Astrocyte (in vitro differentiated cells and primary cell): ENCODE measurements around the gene UBAC2. TPM values are rescaled to one million over a fixed set of nuclear protein-coding genes. Genes with fewer than 3 reads are reported as not detected.
A peak's percentile ranks its signal among the peaks of the same experiment; 100 is the strongest.

Source experiments
- DNase-seq: peaks from one replicate; pipeline ENCODE4 v3.0.0-alpha.2; 2010; ENCODE audit warnings: low read depth
- FAIRE-seq: peaks from 2 replicates; lab custom pipeline; 2011; peaks lifted over from hg19 to GRCh38; lab: Jason Lieb, UNC
- H2AFZ ChIP-seq: 2 replicates; pipeline ENCODE4 v1.6.0; 2012; ENCODE audit warnings: low read depth, low read length, inconsistent platforms
- H3K27ac ChIP-seq: 2 replicates; pipeline ENCODE4 v1.5.1; 2011; ENCODE audit warnings: low read depth, low read length, inconsistent platforms
- H3K27me3 ChIP-seq: 2 replicates; pipeline ENCODE4 v1.6.0; 2011; ENCODE audit warnings: low read length, inconsistent platforms; ENCODE audit not compliant: insufficient read depth
- H3K36me3 ChIP-seq: 2 replicates; pipeline ENCODE4 v1.5.1; 2011; ENCODE audit warnings: low read length, inconsistent platforms; ENCODE audit not compliant: insufficient read depth
- H3K4me1 ChIP-seq: 2 replicates; pipeline ENCODE4 v1.5.1; 2011; ENCODE audit warnings: low read length, inconsistent platforms; ENCODE audit not compliant: insufficient read depth
- H3K4me2 ChIP-seq: 2 replicates; pipeline ENCODE4 v1.6.0; 2012; ENCODE audit warnings: low read length, inconsistent platforms
- H3K4me3 ChIP-seq: 2 replicates; pipeline ENCODE4 v1.5.1; 2011; ENCODE audit warnings: low read depth, mild to moderate bottlenecking, low read length, inconsistent platforms; ENCODE audit not compliant: insufficient read depth
- H3K79me2 ChIP-seq: 2 replicates; pipeline ENCODE4 v1.6.0; 2012; ENCODE audit warnings: mild to moderate bottlenecking, low read length, inconsistent platforms; ENCODE audit not compliant: insufficient read depth
- H3K9ac ChIP-seq: 2 replicates; pipeline ENCODE4 v1.6.0; 2012; ENCODE audit warnings: mild to moderate bottlenecking, low read length, inconsistent platforms
- H3K9me3 ChIP-seq: 2 replicates; pipeline ENCODE4 v1.5.1; 2012; ENCODE audit warnings: low read depth, mild to moderate bottlenecking, low read length, inconsistent platforms; ENCODE audit not compliant: insufficient read depth
- H4K20me1 ChIP-seq: 2 replicates; pipeline ENCODE4 v1.6.0; 2012; ENCODE audit warnings: low read length, inconsistent platforms; ENCODE audit not compliant: insufficient read depth
- H3K27ac Mint-ChIP-seq: one replicate; pipeline ENCODE4 v1.8.0; 2021; ENCODE audit warnings: mild to moderate bottlenecking, mixed read lengths; ENCODE audit not compliant: unreplicated experiment
- H3K27me3 Mint-ChIP-seq: one replicate; pipeline ENCODE4 v1.8.0; 2021; ENCODE audit warnings: low read depth, mixed read lengths; ENCODE audit not compliant: unreplicated experiment
- H3K36me3 Mint-ChIP-seq: one replicate; pipeline ENCODE4 v1.8.0; 2021; ENCODE audit warnings: low read depth, mixed read lengths; ENCODE audit not compliant: unreplicated experiment
- H3K4me1 Mint-ChIP-seq: one replicate; pipeline ENCODE4 v1.8.0; 2021; ENCODE audit warnings: low read depth, mixed read lengths; ENCODE audit not compliant: unreplicated experiment
- H3K4me3 Mint-ChIP-seq: one replicate; pipeline ENCODE4 v1.8.0; 2021; ENCODE audit warnings: mild to moderate bottlenecking, moderate library complexity, mixed read lengths; ENCODE audit not compliant: unreplicated experiment
- H3K9me3 Mint-ChIP-seq: one replicate; pipeline ENCODE4 v1.8.0; 2021; ENCODE audit warnings: mild to moderate bottlenecking, mixed read lengths; ENCODE audit not compliant: unreplicated experiment
- CTCF ChIP-seq: IDR thresholded peaks from 2 replicates; pipeline ENCODE4 v1.5.1; 2011; ENCODE audit warnings: low read depth, mild to moderate bottlenecking, inconsistent platforms, low read length, moderate library complexity; ENCODE audit not compliant: insufficient read depth
- EZH2 ChIP-seq: IDR thresholded peaks from 2 replicates; pipeline ENCODE4 v1.6.1; 2012; ENCODE audit warnings: mild to moderate bottlenecking, low read length, inconsistent platforms; ENCODE audit not compliant: insufficient read depth
- total RNA-seq: library from RNA; stranded (reverse); gene quantifications from 2 replicates; pipeline ENCODE4 v1.2.1, GENCODE V29; 2021

UBAC2 gene
- total RNA-seq, 1 donor from 2014 or later: 61.0 TPM

- Histone ChIP-seq H3K4me1 (peaks cover 34% of the 10 kb centered on the region), H3K4me2 (peak overlapping the region; percentile 78), H3K36me3 (peaks cover 3% of the 10 kb centered on the region), H3K9ac (peak overlapping the region; percentile 72), H3K27me3 (no peaks in the 10 kb centered on the region), H3K79me2 (no peaks in the 10 kb centered on the region), H3K9me3 (no peaks in the 10 kb centered on the region), H2AFZ (no peak overlapping the region), H3K27ac (peak overlapping the region; percentile 79), H3K4me3 (peak overlapping the region; percentile 25), H4K20me1 (peaks cover 39% of the 10 kb centered on the region)
- Mint-ChIP-seq H3K27ac (peak overlapping the region; percentile 86), H3K4me3 (peak overlapping the region; percentile 8), H3K9me3 (peaks cover 3% of the 10 kb centered on the region), H3K36me3 (peaks cover 30% of the 10 kb centered on the region), H3K27me3 (no peaks in the 10 kb centered on the region), H3K4me1 (peaks cover 41% of the 10 kb centered on the region)
- FAIRE-seq (peak; percentile 78), DNase-seq (peak; percentile 85)
- TF ChIP-seq CTCF (no peak), EZH2 (no peak)
These were observed 156.5 kb downstream of the UBAC2 start for GRCh38 chr13:99357131-99357596.

GRCh38 chr13:99357941-99358340 is 157.3 kb downstream of the UBAC2 start:
- peak overlapping the region; percentile 78 for H3K4me2 ChIP-seq
- Mint-ChIP-seq H3K27ac (peak overlapping the region; percentile 6), H3K4me3 (no peak overlapping the region), H3K4me1 (peaks cover 39% of the 10 kb centered on the region), H3K36me3 (peaks cover 30% of the 10 kb centered on the region), H3K27me3 (no peaks in the 10 kb centered on the region), H3K9me3 (peaks cover 3% of the 10 kb centered on the region)
- H2AFZ ChIP-seq: no peak overlapping the region
- peaks cover 3% of the 10 kb centered on the region for H3K36me3 ChIP-seq
- no peaks in the 10 kb centered on the region for H3K9me3 ChIP-seq
- peak overlapping the region; percentile 7 for H3K9ac ChIP-seq
- no peaks in the 10 kb centered on the region for H3K79me2 ChIP-seq
- H3K4me1 ChIP-seq: peaks cover 34% of the 10 kb centered on the region
- no peak overlapping the region for H3K4me3 ChIP-seq
- TF ChIP-seq EZH2 (no peak), CTCF (no peak)
- FAIRE-seq (no peak), DNase-seq (no peak)
- H3K27ac ChIP-seq: peak overlapping the region; percentile 79
- H3K27me3 ChIP-seq: no peaks in the 10 kb centered on the region
- H4K20me1 ChIP-seq: peaks cover 33% of the 10 kb centered on the region

DNA sequence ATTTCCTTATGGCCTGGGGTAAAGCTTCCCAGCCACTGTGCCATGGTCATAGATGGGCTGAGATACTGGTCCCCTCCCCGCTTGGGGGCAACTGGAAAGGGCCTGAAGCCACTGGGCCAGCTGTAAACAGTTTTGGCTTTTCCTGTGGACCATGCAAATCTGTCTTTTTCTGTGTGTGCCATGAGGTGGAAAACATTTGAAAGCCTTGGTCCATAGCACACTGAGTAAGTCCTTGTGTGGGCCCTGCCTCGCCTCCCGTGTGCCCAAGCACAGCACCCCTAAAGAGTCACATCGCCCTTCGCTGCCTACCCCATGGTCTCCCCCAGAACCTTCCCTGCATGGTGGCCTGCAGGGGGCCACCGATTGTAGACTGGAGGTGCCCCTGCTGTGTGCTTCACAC is 158.9 kb downstream of the UBAC2 start:
- no peak overlapping the region for H2AFZ ChIP-seq
- H3K4me1 ChIP-seq: peaks cover 24% of the 10 kb centered on the region
- H3K9me3 ChIP-seq: no peaks in the 10 kb centered on the region
- H3K36me3 Mint-ChIP-seq: peaks cover 28% of the 10 kb centered on the region
- no peak overlapping the region for H3K4me2 ChIP-seq
- H3K36me3 ChIP-seq: peaks cover 3% of the 10 kb centered on the region
- H3K79me2 ChIP-seq: no peaks in the 10 kb centered on the region
- no peak overlapping the region for H3K27ac ChIP-seq
- peaks cover 3% of the 10 kb centered on the region for H3K9me3 Mint-ChIP-seq
- no peaks in the 10 kb centered on the region for H3K27me3 ChIP-seq
- peaks cover 28% of the 10 kb centered on the region for H3K4me1 Mint-ChIP-seq
- H3K4me3 Mint-ChIP-seq: no peak overlapping the region
- no peak overlapping the region for H3K9ac ChIP-seq
- H4K20me1 ChIP-seq: peaks cover 19% of the 10 kb centered on the region
- FAIRE-seq: no peak
- no peak overlapping the region for H3K4me3 ChIP-seq
- H3K27me3 Mint-ChIP-seq: no peaks in the 10 kb centered on the region
- no peak overlapping the region for H3K27ac Mint-ChIP-seq
- no peak for TF ChIP-seq CTCF
- no peak for TF ChIP-seq EZH2
- DNase-seq: no peak
